Heart left ventricle (tissue), 16 donors: ENCODE data around the gene ABCA6. TPM values are rescaled to one million over a fixed set of nuclear protein-coding genes. Genes with fewer than 3 reads are reported as not detected.
A peak's percentile ranks its signal among the peaks of the same experiment; 100 is the strongest.

ENCODE experiments used
- ATAC-seq, 4 donors: fragments of 200-7000 bp; cut with Tn5 transposase; one replicate each; pipeline ENCODE4 v1.9.1; 2020 to 2022; ENCODE audit warnings: moderate library complexity in 4 of 4, mild to moderate bottlenecking in 3 of 4, moderate number of reproducible peaks in 1 of 4
- DNase-seq, 5 donors: peaks; one replicate each; pipeline ENCODE4 v3.0.0-alpha.2; 2020
- H3K27ac ChIP-seq, 12 donors: fragments of 200-600 bp; sonication (generic) in 4 of 12; one replicate each; pipeline versions ENCODE4 v1.5.0 to v1.8.0; 2016 to 2022; ENCODE audit warnings: mild to moderate bottlenecking in 2 of 12
- H3K27me3 ChIP-seq, 9 donors: fragments of 200-600 bp; sonication (generic) in 2 of 9; one replicate each; pipeline versions ENCODE4 v1.5.1 to v1.8.0; 2016 to 2022; ENCODE audit warnings: mild to moderate bottlenecking in 3 of 9
- H3K36me3 ChIP-seq, 9 donors: fragments of 200-600 bp; sonication (generic) in 2 of 9; one replicate each; pipeline versions ENCODE4 v1.5.0 to v1.8.0; 2018 to 2022; ENCODE audit warnings: mild to moderate bottlenecking in 2 of 9
- H3K4me1 ChIP-seq, 12 donors: fragments of 200-600 bp; sonication (generic) in 4 of 12; one replicate each; pipeline versions ENCODE4 v1.5.0 to v1.8.0; 2016 to 2022; ENCODE audit warnings: mild to moderate bottlenecking in 3 of 12
- H3K4me3 ChIP-seq, 12 donors: fragments of 200-600 bp; sonication (generic) in 4 of 12; one replicate each; pipeline versions ENCODE4 v1.5.0 to v1.8.0; 2017 to 2022; ENCODE audit warnings: mild to moderate bottlenecking in 9 of 12, moderate library complexity in 4 of 12
- H3K9me3 ChIP-seq, 12 donors: fragments of 200-600 bp; sonication (generic) in 4 of 12; one replicate each; pipeline versions ENCODE4 v1.5.0 to v1.8.0; 2016 to 2022; ENCODE audit warnings: mild to moderate bottlenecking in 1 of 12
- POLR2A ChIP-seq, 2 donors: fragments of 450-650 bp; IDR thresholded peaks; one replicate each; pipeline ENCODE4 v1.6.1; 2017; ENCODE audit warnings: antibody characterized with exemption in 2 of 2, mild to moderate bottlenecking in 2 of 2, moderate library complexity in 2 of 2
- WGBS, 4 donors: extraction: QIAGEN DNeasy Blood & Tissue Kit in 2 of 4; methylation state at CpG; one replicate each; pipeline versions ENCODE4 v1.1.5 to v1.1.7; 2013 to 2018; 5-methylcytosine and 5-hydroxymethylcytosine counted together
- intact Hi-C, 10 donors: fragments of 100-400 bp; cut with DNase I; formaldehyde crosslinking; loops; one replicate each; pipeline versions ENCODE4 v1.11.1 to v1.14.2; 2022
- polyA plus RNA-seq, 2 donors: library from polyadenylated mRNA; stranded (reverse); fragments of 200-250 nt; gene quantifications; one replicate each; pipeline ENCODE4 v1.2.3, GENCODE V29; 2013
- total RNA-seq, 9 donors: library from RNA; depleted of rRNA in 2 of 9; stranded (reverse); fragments of >200 nt in 2 of 9; fragmentation: NEBNext Ultra II Directional in 3 of 9; extraction: Animal tissue kit (Norgen Biotek cat#: 25700) in 3 of 9; gene quantifications; one replicate each; pipeline versions ENCODE4 v1.1.0 to v1.2.4, GENCODE V29; 2016 to 2023
- TF ChIP-seq, protein P1 (sequence below), 12 donors: fragments of 200-600 bp; sonication (generic) in 4 of 12; IDR thresholded peaks; one replicate each; pipeline versions ENCODE4 v1.5.0 to v1.8.0; 2018 to 2022; ENCODE audit warnings: antibody characterized with exemption in 12 of 12, mild to moderate bottlenecking in 5 of 12
- donor health status: ischemic (EF 13 %, LVEDD 7.1; RV severe dilation, severe dysfunction).
- donor health status: healthy with polysubstance abuse.
- donor health status: DM: no; HTN: yes; CAD: no.
- donor health status: DM: no; HTN: no; CAD: no.
- donor health status: ischemic (EF 25% LVEDD 6.9; RV normal size, moderate dysfunction).
- donor health status: ischemic (EF 25% LVEDD 5.7; RV mildly dilated, moderate dysfunction).
- donor health status: healthy.
- donor health status: DM: yes; HTN: yes; CAD: no.
- donor health status: ischemic (EF 35%, LVEDD 5.7; RV mildly dilated, moderate dysfunction).
- donor health status: nonischemic (EF 11% LVEDD 7.7; RV severe dilation, severe dysfunction).
- donor health status: DM: yes; HTN: yes; CAD: no.
- donor health status: PGD.
- donor health status: ischemic (EF 29% LVEDD 5.4; RV normal size, mild dysfunction).
- donor health status: nonischemic (EF 23%, LVEDD 6.1; RV moderate dilation, normal function).

ABCA6 gene
- total and polyA plus RNA-seq, 11 donors, result 5.7 to 30.1 (median 18.0) TPM

DNA sequence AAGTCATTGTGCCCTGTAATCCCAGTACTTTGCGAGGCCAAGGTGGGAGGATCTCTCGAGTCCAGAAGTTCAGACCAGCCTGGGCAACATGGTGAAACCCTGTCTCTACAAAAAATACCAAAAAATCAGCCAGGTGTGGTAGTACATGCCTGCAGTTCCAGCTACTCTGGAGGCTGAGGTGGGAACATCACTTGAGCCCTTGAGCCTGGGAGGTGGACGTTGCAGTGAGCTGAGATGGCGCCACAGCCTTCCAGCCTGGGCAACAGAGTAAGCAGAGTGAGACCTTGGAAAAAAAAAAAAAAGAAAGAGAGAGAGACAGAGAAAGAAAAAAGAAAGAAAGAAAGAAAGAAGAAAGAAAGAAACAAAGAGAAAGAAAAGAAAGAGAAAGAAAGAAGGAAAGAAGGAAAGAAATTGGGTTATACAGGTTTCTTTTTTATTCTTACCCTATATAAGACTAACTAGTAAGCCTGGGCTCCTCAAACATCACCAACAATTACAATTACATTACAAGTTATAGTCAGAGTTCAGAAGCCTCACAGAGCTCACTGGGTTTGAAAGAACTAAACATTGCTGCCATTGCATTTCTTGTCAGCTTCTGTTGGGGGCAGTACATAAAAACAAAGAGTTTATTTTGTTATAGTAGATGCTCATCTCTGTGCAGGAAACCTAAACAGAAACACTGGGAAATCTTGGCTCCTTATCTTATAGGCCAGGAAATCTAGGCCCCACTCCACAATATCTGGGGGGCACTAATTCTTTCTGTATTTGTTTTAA is 74.2 kb downstream of the ABCA6 start:
- H3K9me3 ChIP-seq, result peaks cover 0 to 5% (median 0%) of the 10 kb centered on the region in 12 donors
- H3K36me3 ChIP-seq, result no peaks in the 10 kb centered on the region
- H3K4me1 ChIP-seq, result peaks cover 0 to 45% (median 0%) of the 10 kb centered on the region in 12 donors
- DNase-seq (no peak), ATAC-seq (no peak)
- H3K27me3 ChIP-seq, result no peaks in the 10 kb centered on the region
- 89 to 96% (median 91%) methylated on average over 4 of the region's 4 CpGs for WGBS, 4 donors
- no peak for TF ChIP-seq POLR2A (IDR thresholded peaks at IDR 0.05)
- TF ChIP-seq, protein P1, sequence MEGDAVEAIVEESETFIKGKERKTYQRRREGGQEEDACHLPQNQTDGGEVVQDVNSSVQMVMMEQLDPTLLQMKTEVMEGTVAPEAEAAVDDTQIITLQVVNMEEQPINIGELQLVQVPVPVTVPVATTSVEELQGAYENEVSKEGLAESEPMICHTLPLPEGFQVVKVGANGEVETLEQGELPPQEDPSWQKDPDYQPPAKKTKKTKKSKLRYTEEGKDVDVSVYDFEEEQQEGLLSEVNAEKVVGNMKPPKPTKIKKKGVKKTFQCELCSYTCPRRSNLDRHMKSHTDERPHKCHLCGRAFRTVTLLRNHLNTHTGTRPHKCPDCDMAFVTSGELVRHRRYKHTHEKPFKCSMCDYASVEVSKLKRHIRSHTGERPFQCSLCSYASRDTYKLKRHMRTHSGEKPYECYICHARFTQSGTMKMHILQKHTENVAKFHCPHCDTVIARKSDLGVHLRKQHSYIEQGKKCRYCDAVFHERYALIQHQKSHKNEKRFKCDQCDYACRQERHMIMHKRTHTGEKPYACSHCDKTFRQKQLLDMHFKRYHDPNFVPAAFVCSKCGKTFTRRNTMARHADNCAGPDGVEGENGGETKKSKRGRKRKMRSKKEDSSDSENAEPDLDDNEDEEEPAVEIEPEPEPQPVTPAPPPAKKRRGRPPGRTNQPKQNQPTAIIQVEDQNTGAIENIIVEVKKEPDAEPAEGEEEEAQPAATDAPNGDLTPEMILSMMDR (IDR thresholded peaks at IDR 0.05), result peak in 2 of 12 donors; percentile 5 to 12
- intact Hi-C loops, result no loop called here
- H3K27ac ChIP-seq, result no peak overlapping the region
- H3K4me3 ChIP-seq, result no peak overlapping the region

DNA sequence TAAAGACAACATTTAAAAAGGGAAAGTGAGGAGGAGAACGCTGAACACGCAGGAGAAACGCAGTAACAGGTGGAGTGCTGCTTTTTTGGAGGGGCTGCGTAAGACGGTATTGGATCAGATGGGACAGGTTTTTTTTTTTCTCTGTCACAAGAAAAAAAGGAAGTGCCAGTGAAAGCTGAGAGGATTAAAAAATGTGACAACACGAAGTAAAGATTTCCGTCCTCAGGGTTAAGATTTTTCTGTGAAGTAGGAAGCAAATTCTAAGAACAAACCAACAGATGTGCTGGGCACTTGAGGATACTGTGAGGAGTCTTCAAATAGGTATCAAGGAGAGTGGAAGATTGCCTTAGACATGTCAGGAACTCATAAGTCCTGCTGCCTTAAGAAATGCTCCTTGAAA is 75.2 kb downstream of the ABCA6 start:
- DNase-seq, result no peak
- TF ChIP-seq, protein P1 (IDR thresholded peaks at IDR 0.05), result no peak
- TF ChIP-seq POLR2A (IDR thresholded peaks at IDR 0.05), result no peak
- intact Hi-C loops, result no loop called here
- peak overlapping the region in 1 of 12 donors; percentile 50 for H3K27ac ChIP-seq
- no peaks in the 10 kb centered on the region for H3K36me3 ChIP-seq
- no peaks in the 10 kb centered on the region for H3K27me3 ChIP-seq
- no peaks in the 10 kb centered on the region for H3K9me3 ChIP-seq
- no peak for ATAC-seq
- peaks cover 0 to 48% (median 0%) of the 10 kb centered on the region in 12 donors for H3K4me1 ChIP-seq
- WGBS, 4 donors, result 76 to 86% (median 82%) methylated on average over 7 of the region's 7 CpGs
- H3K4me3 ChIP-seq, result no peak overlapping the region

GRCh38 chr17:69065113-69065512 is 76.6 kb downstream of the ABCA6 start:
- Histone ChIP-seq H3K4me1 (peaks cover 0 to 50% (median 0%) of the 10 kb centered on the region in 12 donors), H3K9me3 (no peaks in the 10 kb centered on the region), H3K4me3 (no peak overlapping the region), H3K36me3 (no peaks in the 10 kb centered on the region), H3K27me3 (no peaks in the 10 kb centered on the region), H3K27ac (peak overlapping the region in 1 of 12 donors; percentile 64)
- TF ChIP-seq, protein P1 (IDR thresholded peaks at IDR 0.05), result no peak
- TF ChIP-seq POLR2A (IDR thresholded peaks at IDR 0.05), result no peak
- no peak for ATAC-seq
- intact Hi-C loops, result no loop called here
- DNase-seq, result no peak

DNA sequence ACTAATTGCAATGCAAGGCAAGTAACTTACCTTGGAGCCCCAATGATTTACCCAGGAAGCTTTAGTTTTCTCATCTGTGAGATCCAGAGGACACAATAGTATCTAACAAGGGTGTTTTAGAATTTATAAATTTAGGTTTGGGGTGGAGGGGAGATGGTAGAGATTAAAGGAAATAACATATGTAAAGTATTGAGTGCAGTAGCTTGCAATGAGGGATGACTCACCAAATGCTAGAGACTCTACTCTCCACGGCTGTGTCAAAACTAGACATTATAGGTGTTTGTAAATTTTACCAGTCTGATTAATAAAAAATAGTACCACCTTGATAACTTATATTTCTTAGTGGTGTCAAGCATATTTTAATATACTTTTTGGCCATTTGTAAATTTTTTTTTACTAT is 77.2 kb downstream of the ABCA6 start:
- Histone ChIP-seq H3K4me3 (no peak overlapping the region), H3K36me3 (no peaks in the 10 kb centered on the region), H3K9me3 (no peaks in the 10 kb centered on the region), H3K4me1 (peaks cover 0 to 50% (median 0%) of the 10 kb centered on the region in 12 donors), H3K27ac (peak overlapping the region in 1 of 12 donors; percentile 64), H3K27me3 (no peaks in the 10 kb centered on the region)
- TF ChIP-seq POLR2A (IDR thresholded peaks at IDR 0.05), result no peak
- TF ChIP-seq, protein P1 (IDR thresholded peaks at IDR 0.05), result no peak
- ATAC-seq, result no peak
- 77 to 89% (median 85%) methylated on average over 1 of the region's 1 CpG for WGBS, 4 donors
- intact Hi-C loops, result no loop called here
- no peak for DNase-seq
